HL-60 (cell line): ENCODE data around the gene TUT4.

Experiments
- CTCF ChIP-seq: IDR thresholded peaks from one replicate; pipeline ENCODE4 v1.5.1; 2011; ENCODE audit warnings: low read length, control low read depth, inconsistent platforms; ENCODE audit not compliant: insufficient read depth
- POLR2AphosphoS5 ChIP-seq: IDR thresholded peaks from 2 replicates; pipeline ENCODE4 v1.6.1; 2012; ENCODE audit warnings: low read depth
- REST ChIP-seq: IDR thresholded peaks from 2 replicates; pipeline ENCODE4 v1.6.1; 2012; ENCODE audit warnings: low read depth; ENCODE audit not compliant: insufficient replicate concordance

DNA sequence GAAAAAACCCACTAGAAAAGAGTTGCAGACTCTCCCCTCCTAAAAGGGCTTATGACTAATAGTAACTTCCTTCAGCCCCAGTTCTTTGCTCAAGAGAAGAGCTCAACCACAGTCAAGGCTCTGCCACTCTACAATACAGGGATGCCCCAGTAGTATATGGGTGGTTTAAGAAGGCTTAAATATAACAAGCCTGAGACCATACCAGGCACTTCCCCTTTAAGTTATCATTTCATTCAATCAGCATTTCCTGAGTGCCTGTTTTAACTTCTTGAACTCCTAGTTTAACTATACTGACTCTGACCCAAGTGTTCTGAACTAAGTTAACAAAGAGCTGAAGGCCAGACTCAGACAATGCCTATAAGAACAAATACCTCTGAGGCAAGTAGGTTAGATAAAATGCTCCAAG, 128.7 kb downstream of the TUT4 start:
- TF ChIP-seq POLR2AphosphoS5 (no peak), CTCF (no peak), REST (no peak)
